Muscle of leg (tissue), 11 donors: ENCODE results near the gene LRRN2. TPM values are rescaled to one million over a fixed set of nuclear protein-coding genes. Genes with fewer than 3 reads are reported as not detected.

Experiments
- DNase-seq: peaks from one replicate; pipeline ENCODE4 v3.0.0; 2013
- H3K27ac ChIP-seq: one replicate; pipeline ENCODE4 v1.5.1; 2013; ENCODE audit warnings: mild to moderate bottlenecking, low read length, control low read depth
- H3K27me3 ChIP-seq: one replicate; pipeline ENCODE4 v1.6.1; 2013; ENCODE audit warnings: low read length; ENCODE audit not compliant: control insufficient read depth, insufficient read depth
- H3K36me3 ChIP-seq: one replicate; pipeline ENCODE4 v1.6.1; 2013; ENCODE audit warnings: low read length; ENCODE audit not compliant: control insufficient read depth, insufficient read depth
- H3K4me1 ChIP-seq: one replicate; pipeline ENCODE4 v1.6.1; 2013; ENCODE audit warnings: low read length; ENCODE audit not compliant: control insufficient read depth, insufficient read depth
- H3K4me3 ChIP-seq: one replicate; pipeline ENCODE4 v1.5.1; 2013; ENCODE audit warnings: low read length, control low read depth
- H3K9me3 ChIP-seq: replicated peaks from 2 replicates; pipeline ENCODE4 v1.6.1; 2013; ENCODE audit warnings: low read depth, low read length; ENCODE audit not compliant: control insufficient read depth
- WGBS: methylation state at CpG from one replicate; pipeline ENCODE4 v1.1.5; 2013; ENCODE audit warnings: missing lambda C conversion rate; ENCODE audit not compliant: insufficient coverage; 5-methylcytosine and 5-hydroxymethylcytosine counted together
- polyA plus RNA-seq, 8 donors: library from polyadenylated mRNA; unstranded; fragments of 120-200 nt; gene quantifications; one replicate each; pipeline versions ENCODE4 v1.2.1 to v1.2.3, GENCODE V29; 2013; ENCODE audit warnings: inconsistent platforms in 1 of 8, low replicate concordance in 1 of 8; ENCODE audit not compliant: insufficient read length in 8 of 8, insufficient read depth in 1 of 8
- total RNA-seq: library from RNA; stranded (reverse); fragments of 120-200 nt; gene quantifications from one replicate; pipeline ENCODE4 v1.2.4, GENCODE V29; 2013

The LRRN2 gene
- total and polyA plus RNA-seq, 9 donors = 2.7 to 9.8 (median 6.1) TPM

GRCh38 chr1:204714194-204714860 lies 28.8 kb upstream of the LRRN2 start:
- H3K27me3 ChIP-seq = peaks cover 26% of the 10 kb centered on the region

GRCh38 chr1:204713541-204713940 lies 28.0 kb upstream of the LRRN2 start:
- Histone ChIP-seq H3K36me3 (no peaks in the 10 kb centered on the region), H3K4me3 (no peak overlapping the region), H3K27me3 (peaks cover 26% of the 10 kb centered on the region), H3K27ac (no peak overlapping the region), H3K4me1 (peaks cover 36% of the 10 kb centered on the region), H3K9me3 (no peaks in the 10 kb centered on the region)
- no peak for DNase-seq
- no CpG with 5 or more reads among the region's 5 CpGs for WGBS

More at GRCh38 chr1:204714194-204714860, 28.8 kb upstream of the LRRN2 start:
- Histone ChIP-seq H3K9me3 (no peaks in the 10 kb centered on the region), H3K27ac (no peak overlapping the region), H3K4me3 (no peak overlapping the region), H3K36me3 (no peaks in the 10 kb centered on the region), H3K4me1 (peaks cover 36% of the 10 kb centered on the region)
- no CpG with 5 or more reads among the region's 6 CpGs for WGBS
- DNase-seq = no peak

- H3K27me3 ChIP-seq = peaks cover 28% of the 10 kb centered on the region
- H3K9me3 ChIP-seq = no peaks in the 10 kb centered on the region
- H3K4me3 ChIP-seq = no peak overlapping the region
- no peak for DNase-seq
- no peaks in the 10 kb centered on the region for H3K36me3 ChIP-seq
- H3K4me1 ChIP-seq = peaks cover 36% of the 10 kb centered on the region
- H3K27ac ChIP-seq = peak overlapping the region; percentile 69
- 67% methylated on average over 1 of the region's 4 CpGs for WGBS
Measured at GRCh38 chr1:204712708-204713430, 27.3 kb upstream of the LRRN2 start.

- H3K36me3 ChIP-seq = no peaks in the 10 kb centered on the region
- H3K4me1 ChIP-seq = peaks cover 36% of the 10 kb centered on the region
- peak; percentile 85 for DNase-seq
- 20% methylated on average over 15 of the region's 23 CpGs for WGBS
- no peak overlapping the region for H3K4me3 ChIP-seq
- H3K27me3 ChIP-seq = peaks cover 28% of the 10 kb centered on the region
- no peaks in the 10 kb centered on the region for H3K9me3 ChIP-seq
- H3K27ac ChIP-seq = peak overlapping the region; percentile 69
Measured at GRCh38 chr1:204711947-204712701, 26.6 kb upstream of the LRRN2 start.

- Histone ChIP-seq H3K4me1 (peaks cover 37% of the 10 kb centered on the region), H3K27me3 (peaks cover 28% of the 10 kb centered on the region), H3K9me3 (no peaks in the 10 kb centered on the region), H3K4me3 (no peak overlapping the region), H3K27ac (peak overlapping the region; percentile 69), H3K36me3 (no peaks in the 10 kb centered on the region)
- DNase-seq = no peak
- WGBS = 48% methylated on average over 7 of the region's 16 CpGs
Measured at GRCh38 chr1:204711103-204711946, 25.8 kb upstream of the LRRN2 start.

- no peaks in the 10 kb centered on the region for H3K9me3 ChIP-seq
- H3K27ac ChIP-seq = no peak overlapping the region
- WGBS = 65% methylated on average over 8 of the region's 11 CpGs
- DNase-seq = no peak
- peaks cover 39% of the 10 kb centered on the region for H3K4me1 ChIP-seq
- H3K4me3 ChIP-seq = no peak overlapping the region
- no peaks in the 10 kb centered on the region for H3K36me3 ChIP-seq
- H3K27me3 ChIP-seq = peaks cover 28% of the 10 kb centered on the region
Measured at GRCh38 chr1:204709960-204710912, 24.7 kb upstream of the LRRN2 start.

- peaks cover 30% of the 10 kb centered on the region for H3K4me1 ChIP-seq
- H3K27ac ChIP-seq = no peak overlapping the region
- H3K9me3 ChIP-seq = no peaks in the 10 kb centered on the region
- H3K36me3 ChIP-seq = no peaks in the 10 kb centered on the region
- peaks cover 28% of the 10 kb centered on the region for H3K27me3 ChIP-seq
- DNase-seq = no peak
- no peak overlapping the region for H3K4me3 ChIP-seq
- WGBS = 38% methylated on average over 1 of the region's 3 CpGs
Measured at GRCh38 chr1:204709021-204709420, 23.5 kb upstream of the LRRN2 start.

- no peak overlapping the region for H3K27ac ChIP-seq
- H3K4me3 ChIP-seq = no peak overlapping the region
- no peaks in the 10 kb centered on the region for H3K36me3 ChIP-seq
- peaks cover 21% of the 10 kb centered on the region for H3K4me1 ChIP-seq
- peak; percentile 29 for DNase-seq
- WGBS = 42% methylated on average over 5 of the region's 11 CpGs
- no peaks in the 10 kb centered on the region for H3K9me3 ChIP-seq
- H3K27me3 ChIP-seq = peaks cover 18% of the 10 kb centered on the region
Measured at GRCh38 chr1:204706838-204707509, 21.4 kb upstream of the LRRN2 start.
